Colonic mucosa (tissue), 4 donors: ENCODE data around the gene DES. TPM values are rescaled to one million over a fixed set of nuclear protein-coding genes. Genes with fewer than 3 reads are reported as not detected.

Source experiments
- DNase-seq: peaks from one replicate; pipeline ENCODE4 v3.0.0-alpha.2; 2020
- H3K27ac ChIP-seq: fragments of 200-600 bp; one replicate; pipeline ENCODE4 v1.8.0; 2021
- H3K27me3 ChIP-seq: fragments of 200-600 bp; one replicate; pipeline ENCODE4 v1.8.0; 2021
- H3K36me3 ChIP-seq: fragments of 200-600 bp; one replicate; pipeline ENCODE4 v1.8.0; 2021
- H3K4me1 ChIP-seq: fragments of 200-600 bp; one replicate; pipeline ENCODE4 v1.8.0; 2021; ENCODE audit warnings: mild to moderate bottlenecking
- H3K4me3 ChIP-seq: fragments of 200-600 bp; one replicate; pipeline ENCODE4 v1.8.0; 2021
- H3K9ac ChIP-seq, 2 donors: one replicate each; pipeline ENCODE4 v1.7.0; 2013; ENCODE audit warnings: control low read depth in 2 of 2, low read depth in 2 of 2, low read length in 2 of 2
- H3K9me3 ChIP-seq: fragments of 200-600 bp; one replicate; pipeline ENCODE4 v1.8.0; 2021
- CTCF ChIP-seq: fragments of 200-600 bp; IDR thresholded peaks from one replicate; pipeline ENCODE4 v1.8.0; 2022; ENCODE audit warnings: antibody characterized with exemption, mild to moderate bottlenecking
- intact Hi-C: fragments of 100-400 bp; cut with DNase I; formaldehyde crosslinking; loops from one replicate; pipeline ENCODE4 v1.14.1; 2022
- total RNA-seq, 2 donors: library from RNA; stranded (reverse); fragmentation: NEBNext Ultra II Directional in 1 of 2; extraction: Animal tissue kit (Norgen Biotek cat#: 25700) in 1 of 2; gene quantifications; one replicate each; pipeline ENCODE4 v1.2.1, GENCODE V29; 2021
- donor health status: healthy.
- donor health status: DM: no; HTN: no; CAD: no.
- donor health status: DM: no; HTN: no; CAD: no.

The DES gene
- total RNA-seq, 2 donors from 2014 or later, result 24.0 to 917 TPM

GRCh38 chr2:219475697-219476651 lies 57.8 kb downstream of the DES start:
- no peak overlapping the region for H3K27ac ChIP-seq

More at GRCh38 chr2:219475697-219476651, 57.8 kb downstream of the DES start:
- TF ChIP-seq CTCF, result peak; percentile 76
- no peaks in the 10 kb centered on the region for H3K4me1 ChIP-seq
- peak; percentile 77 for DNase-seq
- intact Hi-C loops, result loop anchor here (2.0 to 5.0 kb wide), 2 partner anchors 53 to 74 kb away; no protein-coding TSS in a partner anchor
- H3K9me3 ChIP-seq, result no peaks in the 10 kb centered on the region
- no peaks in the 10 kb centered on the region for H3K27me3 ChIP-seq
- no peaks in the 10 kb centered on the region for H3K36me3 ChIP-seq
- H3K9ac ChIP-seq, result no peak overlapping the region
- no peak overlapping the region for H3K4me3 ChIP-seq

Other genes starting within 250 kb of the DES start
- gene SLC23A3, start 248.3 kb upstream of the DES start, total RNA-seq, result 10 to 100 TPM in 1 of 2 donors, 1 to 10 TPM in 1; 4.7 to 13.8 TPM
- 10 to 100 TPM; 80.7 to 98.2 TPM for gene CNPPD1, start 241.5 kb upstream of the DES start, total RNA-seq
- gene RETREG2, start 240.1 kb upstream of the DES start, total RNA-seq, result 100 to 1,000 TPM in 1 of 2 donors, 10 to 100 TPM in 1; 94.4 to 116 TPM
- gene ZFAND2B, start 211.6 kb upstream of the DES start, total RNA-seq, result 10 to 100 TPM; 65.5 to 74.6 TPM
- 10 to 100 TPM; 16.9 to 27.1 TPM for gene ABCB6, start 199.4 kb upstream of the DES start, total RNA-seq
- 10 to 100 TPM; 56.4 to 63.8 TPM for gene ATG9A, start 188.7 kb upstream of the DES start, total RNA-seq
- gene ANKZF1, start 188.6 kb upstream of the DES start, total RNA-seq, result 10 to 100 TPM; 56.7 to 67.1 TPM
- 1 to 10 TPM; 2.1 to 2.5 TPM for gene GLB1L, start 172.9 kb upstream of the DES start, total RNA-seq
- gene STK16, start 172.9 kb upstream of the DES start, total RNA-seq, result 10 to 100 TPM; 30.1 to 35.8 TPM
- not detected for gene TUBA4B, start 165.1 kb upstream of the DES start, total RNA-seq
- 100 to 1,000 TPM in 1 of 2 donors, 10 to 100 TPM in 1; 68.4 to 149 TPM for gene TUBA4A, start 164.5 kb upstream of the DES start, total RNA-seq
- gene DNAJB2, start 139.0 kb upstream of the DES start, total RNA-seq, result 10 to 100 TPM; 65.8 to 71.1 TPM
- gene PTPRN, start 109.0 kb upstream of the DES start, total RNA-seq, result 1 to 10 TPM; 1.9 to 2.0 TPM
- gene RESP18, start 85.6 kb upstream of the DES start, total RNA-seq, result not detected
- 10 to 100 TPM; 96.1 to 96.7 TPM for gene DNPEP, start 30.5 kb upstream of the DES start, total RNA-seq
- gene SPEG, start 16.5 kb downstream of the DES start, total RNA-seq, result 10 to 100 TPM in 1 of 2 donors, 1 to 10 TPM in 1; 6.2 to 19.3 TPM
- gene GMPPA, start 80.5 kb downstream of the DES start, total RNA-seq, result 10 to 100 TPM; 49.7 to 86.1 TPM
- under 1 TPM in 1 of 2 donors, not detected in 1; 0.12 TPM for gene ASIC4, start 96.1 kb downstream of the DES start, total RNA-seq
- gene CHPF, start 125.4 kb downstream of the DES start, total RNA-seq, result 10 to 100 TPM; 43.1 to 43.5 TPM
- 1 to 10 TPM; 1.7 to 2.9 TPM for gene TMEM198, start 125.7 kb downstream of the DES start, total RNA-seq
- 10 to 100 TPM in 1 of 2 donors, 1 to 10 TPM in 1; 9.9 to 13.2 TPM for gene OBSL1, start 153.2 kb downstream of the DES start, total RNA-seq
- not detected for gene INHA, start 153.9 kb downstream of the DES start, total RNA-seq
- 10 to 100 TPM; 25.4 to 42.7 TPM for gene STK11IP, start 179.5 kb downstream of the DES start, total RNA-seq
- under 1 TPM; 0.47 to 0.72 TPM for gene SLC4A3, start 209.3 kb downstream of the DES start, total RNA-seq